Activated CD4-positive, CD25-positive, alpha-beta regulatory T cell treated with anti-CD3 and anti-CD28 coated beads, Interleukin-2, amount 50 U/mL, for 16 hours (primary cell): ENCODE data around the gene IL1RAPL1.

Experiments
- DNase-seq: peaks from one replicate; pipeline ENCODE4 v3.0.0-alpha.2; 2020; ENCODE audit warnings: low read depth, low spot score

Gene IL1RAPL1

DNA sequence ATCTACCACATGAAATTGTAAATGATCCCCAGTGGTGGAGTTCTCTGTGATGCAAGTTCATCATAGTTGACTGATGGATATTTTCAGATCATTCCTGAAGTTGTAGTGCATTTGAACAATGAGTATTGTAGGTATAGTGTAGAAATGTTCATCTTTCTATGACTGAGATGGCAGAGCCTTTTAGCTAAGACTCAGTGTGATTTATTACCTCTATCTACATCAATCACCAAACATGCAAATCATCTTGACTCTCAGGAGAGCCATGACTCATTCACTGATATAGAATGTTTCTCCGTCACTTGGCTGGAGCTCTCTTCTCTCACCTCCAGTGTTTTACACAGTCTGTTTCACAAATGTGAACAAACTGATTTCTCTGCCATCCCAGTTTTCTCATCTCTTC lies 392.6 kb downstream of the IL1RAPL1 start:
- no peak for DNase-seq

DNA sequence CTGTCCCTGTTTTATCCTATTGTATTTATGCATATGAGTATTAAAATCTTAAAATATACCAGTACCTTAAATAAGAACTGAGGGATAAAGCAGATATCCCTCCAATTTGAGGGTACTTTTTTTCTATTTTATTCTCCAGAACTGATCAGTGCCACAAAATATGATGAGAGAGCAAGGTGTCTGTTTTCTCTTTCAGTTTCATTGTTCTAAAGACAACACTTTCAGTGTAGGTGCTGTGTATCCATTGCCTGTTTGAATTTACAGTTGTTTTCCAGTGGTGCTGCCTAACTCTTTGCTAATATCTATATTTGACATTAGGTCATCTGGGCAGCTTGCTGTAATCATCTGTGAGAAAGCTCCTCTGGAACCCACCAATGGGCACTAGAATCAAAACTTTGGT lies 394.7 kb downstream of the IL1RAPL1 start:
- DNase-seq = no peak

- no peak for DNase-seq
Measured at GRCh38 chrX:28988246-28988645, 401.0 kb downstream of the IL1RAPL1 start.

- DNase-seq = no peak
Measured at GRCh38 chrX:28997706-28998463, 410.6 kb downstream of the IL1RAPL1 start.

DNA sequence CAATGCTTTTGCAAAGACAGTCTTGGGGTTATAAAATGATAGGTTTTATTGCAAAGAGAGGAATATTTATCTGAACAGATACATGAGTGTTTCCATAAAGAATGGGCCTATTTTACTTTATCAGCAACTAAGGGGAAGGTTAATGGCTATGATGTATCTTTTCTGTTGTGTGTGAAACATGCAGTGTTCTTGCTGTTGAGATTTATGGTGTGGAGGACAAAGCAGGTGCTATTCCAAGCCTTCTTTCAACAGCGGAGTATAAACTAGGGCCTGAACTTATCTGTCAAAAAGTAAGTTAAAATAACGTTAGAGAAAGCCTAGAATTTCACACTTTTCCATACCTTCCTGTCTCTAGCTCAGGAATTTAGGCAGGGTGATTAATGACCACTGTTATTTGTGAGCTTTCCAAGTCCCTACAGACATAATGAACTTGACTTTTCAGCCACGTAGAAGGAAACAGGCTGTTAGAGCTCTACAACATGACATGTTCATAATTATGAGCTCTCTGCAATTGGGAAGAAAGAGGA lies 411.4 kb downstream of the IL1RAPL1 start:
- DNase-seq = no peak

DNA sequence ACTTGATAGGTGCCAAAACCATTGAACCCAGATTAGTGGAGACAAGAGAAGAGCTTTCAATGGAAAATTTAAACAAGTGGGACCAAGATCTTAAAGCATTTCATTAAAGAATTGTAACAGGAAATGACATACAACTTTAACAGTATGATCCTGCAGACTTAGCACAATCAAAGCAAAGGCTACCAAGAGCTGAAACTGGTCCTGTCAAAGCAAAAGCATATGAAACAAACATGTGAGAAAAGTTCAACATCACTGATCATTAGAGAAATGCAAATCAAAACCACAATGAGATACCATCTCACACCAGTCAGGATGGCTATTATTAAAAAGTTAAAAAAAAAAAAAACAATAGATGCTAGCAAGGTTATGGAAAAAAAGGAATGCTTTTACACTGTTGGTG lies 425.6 kb downstream of the IL1RAPL1 start:
- no peak for DNase-seq

GRCh38 chrX:29023207-29023606 lies 436.0 kb downstream of the IL1RAPL1 start:
- DNase-seq = no peak

GRCh38 chrX:29024871-29025270 lies 437.6 kb downstream of the IL1RAPL1 start:
- DNase-seq = no peak

GRCh38 chrX:29039501-29039900 lies 452.3 kb downstream of the IL1RAPL1 start:
- DNase-seq = no peak

DNA sequence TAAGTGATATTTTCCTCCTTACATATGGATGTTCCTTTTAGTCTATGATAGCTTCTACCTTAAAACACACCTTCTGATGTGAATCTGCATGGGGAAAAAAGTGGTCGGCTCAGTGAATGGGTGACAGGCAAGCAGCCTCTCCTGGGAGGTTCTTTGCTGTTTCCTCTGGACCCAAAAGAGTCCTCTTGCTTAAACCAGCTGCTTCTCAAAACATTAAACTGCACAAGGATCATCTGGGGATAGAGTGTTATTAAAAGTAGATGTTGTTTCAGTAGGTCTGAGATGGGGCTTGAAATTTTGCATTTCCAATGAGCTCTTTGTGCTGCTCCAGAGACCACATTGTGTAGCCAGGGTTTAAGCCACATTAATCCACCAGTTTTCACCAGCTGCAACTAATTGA lies 452.9 kb downstream of the IL1RAPL1 start:
- no peak for DNase-seq

DNA sequence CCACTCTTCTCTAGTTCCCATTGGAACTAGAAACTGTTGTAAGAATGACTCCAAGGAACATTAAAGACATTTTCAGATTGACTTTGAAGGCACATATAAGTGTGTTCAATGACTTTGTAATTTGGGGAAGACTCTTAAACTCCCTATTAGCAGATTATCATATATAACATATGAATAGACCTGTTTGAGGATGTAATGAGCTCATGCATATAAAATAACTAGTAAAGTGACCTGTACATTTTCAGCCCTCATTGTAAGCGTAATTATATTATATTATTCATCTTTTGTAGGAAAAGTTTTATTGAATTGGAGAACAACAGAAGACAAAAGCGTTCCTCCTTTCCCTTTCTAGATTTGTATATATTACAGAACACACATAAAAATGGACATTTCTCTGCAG lies 455.1 kb downstream of the IL1RAPL1 start:
- no peak for DNase-seq

- DNase-seq = no peak
Measured at GRCh38 chrX:29043746-29044145, 456.5 kb downstream of the IL1RAPL1 start.

- DNase-seq = no peak
Measured at GRCh38 chrX:29044423-29045184, 457.4 kb downstream of the IL1RAPL1 start.

DNA sequence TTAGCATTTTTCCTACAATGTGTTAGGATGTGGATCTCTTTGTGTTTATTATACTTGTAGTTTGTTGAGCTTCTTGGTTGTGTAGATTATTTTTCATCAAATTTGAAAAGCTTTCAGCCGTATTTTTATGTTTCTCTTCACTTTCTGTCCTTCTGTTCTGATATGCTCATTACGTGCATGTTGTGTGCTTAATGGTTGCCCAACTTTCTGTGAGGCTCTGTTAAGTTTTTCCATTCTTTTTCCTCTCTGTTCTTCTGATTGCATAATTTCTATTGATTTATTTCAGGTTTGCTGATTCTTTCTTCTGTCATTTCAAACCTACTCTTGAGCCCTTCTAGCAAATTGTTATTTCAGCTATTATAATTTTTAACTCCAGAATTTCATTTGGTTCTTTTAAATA lies 478.2 kb downstream of the IL1RAPL1 start:
- no peak for DNase-seq

- no peak for DNase-seq
Measured at GRCh38 chrX:29066516-29066915, 479.3 kb downstream of the IL1RAPL1 start.

DNA sequence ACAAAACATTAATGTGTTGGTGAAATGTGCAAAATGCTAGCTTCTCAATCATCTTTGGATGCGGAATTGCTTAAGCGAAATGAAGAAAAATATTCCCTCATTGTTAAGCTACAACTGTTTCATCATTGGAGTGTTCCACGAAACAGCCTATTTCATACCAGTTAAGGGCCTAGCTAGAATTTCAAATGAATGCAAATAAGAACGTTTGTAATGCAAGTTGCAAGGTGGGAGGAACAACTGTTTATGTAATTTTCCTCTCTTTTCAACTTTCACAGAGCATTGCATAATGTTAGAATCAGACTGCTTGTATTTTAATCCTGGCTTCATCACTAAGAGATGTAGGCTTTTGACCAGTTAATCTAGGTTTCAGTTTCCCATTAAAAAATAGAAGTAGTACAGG lies 480.1 kb downstream of the IL1RAPL1 start:
- no peak for DNase-seq

DNA sequence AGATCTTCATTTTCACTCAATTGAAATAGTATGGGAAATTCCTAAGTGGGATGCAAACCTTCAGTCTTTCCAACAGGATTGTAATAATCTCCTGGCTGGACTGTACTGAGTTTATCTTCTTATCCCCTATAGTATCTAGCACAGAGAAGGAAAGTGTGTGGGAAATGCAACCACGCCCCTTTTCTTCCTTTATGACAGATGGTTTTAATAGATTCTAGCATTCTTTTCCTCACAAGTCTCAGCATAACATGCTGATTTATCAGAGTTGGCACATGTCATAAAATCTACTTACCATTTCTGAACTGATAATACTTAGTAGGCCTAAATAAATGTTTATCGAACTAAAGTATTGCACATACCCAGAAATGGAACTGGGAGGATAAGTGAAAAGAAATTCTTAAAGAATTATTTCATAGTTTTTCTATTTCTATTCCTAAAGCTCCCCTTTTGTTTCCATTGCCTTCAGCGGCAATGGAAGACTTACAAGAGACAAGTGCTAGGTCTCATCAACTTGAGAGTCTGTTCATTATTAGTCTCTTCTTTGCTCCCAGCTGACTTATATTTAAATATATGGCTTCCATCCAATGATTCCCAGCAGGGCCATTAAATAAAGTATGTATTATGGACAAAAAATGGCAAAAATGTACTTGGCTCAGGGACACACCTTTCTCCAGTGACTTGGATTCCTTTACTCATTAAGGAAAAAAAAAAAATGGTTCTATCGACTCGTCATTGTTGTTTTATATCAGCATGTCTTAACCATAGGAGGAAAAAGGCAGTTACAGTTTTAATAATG lies 484.5 kb downstream of the IL1RAPL1 start:
- no peak for DNase-seq

DNA sequence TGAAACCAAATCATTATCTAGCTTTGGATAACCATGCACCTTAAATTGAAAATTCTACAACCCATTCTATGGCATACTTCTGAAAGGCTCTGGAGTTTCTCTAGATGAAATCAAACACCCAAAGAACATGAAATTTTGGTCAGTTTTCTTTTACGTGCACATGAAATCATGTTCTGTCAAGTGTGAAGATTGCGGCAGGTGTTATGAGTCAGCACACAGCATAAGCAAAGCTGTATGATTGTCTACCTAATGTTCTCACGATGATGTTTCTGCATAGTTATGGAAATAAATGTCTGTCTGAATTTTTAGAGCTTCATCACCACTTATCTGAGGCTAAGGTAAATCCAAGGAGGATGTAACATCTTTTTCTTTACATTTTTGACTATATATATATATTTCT lies 495.3 kb downstream of the IL1RAPL1 start:
- DNase-seq = no peak

DNA sequence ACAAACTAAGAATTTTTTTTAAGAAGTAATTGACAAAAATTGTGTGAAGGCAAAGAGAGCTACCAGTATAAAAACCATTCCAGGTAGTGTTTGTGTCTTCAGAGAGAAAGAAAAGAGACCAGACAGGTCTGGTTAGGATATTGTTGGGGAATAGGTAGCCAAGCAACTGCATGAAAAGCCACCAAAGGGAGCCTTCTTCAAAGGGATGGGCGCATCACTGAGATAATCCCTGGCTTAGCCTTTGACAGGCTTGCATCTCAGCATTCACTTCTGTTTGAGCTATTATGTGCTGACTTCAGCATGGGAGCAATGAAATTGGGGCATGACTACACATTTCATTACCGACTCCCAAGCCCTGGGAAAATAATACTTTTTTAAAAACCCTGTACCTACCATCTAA lies 496.6 kb downstream of the IL1RAPL1 start:
- DNase-seq = no peak

- DNase-seq = no peak
Measured at GRCh38 chrX:29090811-29091210, 503.6 kb downstream of the IL1RAPL1 start.

GRCh38 chrX:29107231-29107630 lies 520.0 kb downstream of the IL1RAPL1 start:
- DNase-seq = no peak

GRCh38 chrX:29110041-29110440 lies 522.8 kb downstream of the IL1RAPL1 start:
- no peak for DNase-seq
